GOT3 (cell line): ENCODE measurements around the gene OR6C6.
"Not testable (repeated sequence)": the region's sequence is repeated elsewhere in the genome, so short reads cannot be mapped to it uniquely, and the experiment has no call there.

Experiments used
- DNase-seq: peaks from one replicate; lab custom pipeline; 2025; ENCODE audit warnings: mixed read lengths; lab: John Stamatoyannopoulos, UW

OR6C6 gene

DNA sequence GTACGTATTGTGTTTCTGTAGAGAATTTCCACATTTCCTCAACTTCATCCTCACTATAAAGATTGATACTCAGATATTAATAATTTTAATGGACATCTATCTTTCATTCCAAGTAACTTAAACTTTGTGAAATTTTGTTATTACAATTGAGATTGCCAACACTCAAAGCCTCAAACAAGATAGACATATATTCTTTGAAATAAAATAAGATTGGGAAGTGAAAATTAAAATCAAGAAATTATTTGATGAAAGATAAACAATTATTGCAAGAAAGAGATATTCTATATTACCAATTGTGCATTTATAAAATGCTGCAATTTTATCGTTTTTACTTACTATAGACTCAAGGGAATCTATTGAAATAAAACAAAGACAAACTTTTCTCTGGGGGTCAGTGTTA, at the start of gene OR6C6:
TSS of gene OR6C6 (minus strand) at position 101 of the 400 bp plus-strand sequence. CDS start 1,337 bp downstream, outside the sequence.
- DNase-seq = no peak

DNA sequence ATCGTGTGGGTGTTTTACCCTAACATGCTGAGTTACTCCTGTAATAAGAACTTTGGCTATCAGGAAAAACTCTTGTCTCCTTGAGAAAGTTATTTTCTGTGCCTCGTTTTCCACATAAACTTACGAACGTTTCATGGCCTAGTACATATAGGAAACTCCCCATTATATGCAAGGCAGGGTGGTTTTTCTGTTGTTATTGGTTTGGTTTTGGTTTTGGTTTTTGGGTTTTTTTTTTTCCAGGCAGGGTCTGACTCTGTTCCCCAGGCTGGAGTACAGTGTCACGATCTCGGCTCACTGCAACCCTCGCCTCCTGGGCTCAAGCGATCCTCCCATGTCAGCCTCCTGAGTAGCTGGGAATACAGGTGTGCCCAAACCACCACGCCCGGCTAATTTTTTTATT, 39.6 kb upstream of the OR6C6 start:
- no peak for DNase-seq

DNA sequence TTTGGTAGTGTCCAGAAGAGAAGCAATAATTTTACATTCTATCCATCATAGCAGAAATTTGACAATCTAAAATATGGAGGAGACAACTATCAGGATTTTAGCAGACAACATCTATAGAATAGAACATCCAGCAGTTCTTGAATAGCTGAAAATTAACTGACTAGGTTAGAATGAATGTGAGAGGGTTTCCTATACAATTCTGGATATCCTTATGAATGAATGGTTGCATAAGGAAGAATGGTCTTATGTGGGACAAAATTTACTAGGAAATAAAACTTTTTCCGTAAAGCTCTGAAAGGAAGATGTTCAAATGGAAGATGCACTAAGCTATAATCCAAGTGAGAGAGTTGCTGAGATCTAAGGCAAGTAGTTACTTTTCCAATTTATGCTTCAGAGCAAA, 34.1 kb upstream of the OR6C6 start, which contains the start of gene OR6C3:
TSS of gene OR6C3 (plus strand) at position 301 of the 400 bp plus-strand sequence. CDS start 955 bp downstream, outside the sequence.
- no peak for DNase-seq

DNA sequence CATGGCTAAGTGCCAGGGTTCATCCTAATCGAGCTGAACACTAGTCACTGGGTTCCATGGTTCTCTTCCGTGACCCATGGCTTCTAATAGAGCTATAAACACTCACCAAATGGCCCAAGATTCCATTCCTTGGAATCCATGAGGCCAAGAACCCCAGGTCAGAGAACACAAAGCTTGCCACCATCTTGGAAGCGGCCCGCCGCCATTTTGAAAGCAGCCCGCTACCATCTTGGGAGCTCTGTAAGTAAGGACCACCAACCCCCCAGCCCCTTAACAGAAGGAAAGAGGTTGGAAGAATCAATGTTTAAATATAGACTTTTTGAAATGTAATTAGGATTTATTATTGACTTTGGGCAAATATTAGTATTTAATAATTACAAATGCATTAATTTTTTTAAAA, 29.4 kb upstream of the OR6C6 start:
- not testable (repeated sequence) for DNase-seq

DNA sequence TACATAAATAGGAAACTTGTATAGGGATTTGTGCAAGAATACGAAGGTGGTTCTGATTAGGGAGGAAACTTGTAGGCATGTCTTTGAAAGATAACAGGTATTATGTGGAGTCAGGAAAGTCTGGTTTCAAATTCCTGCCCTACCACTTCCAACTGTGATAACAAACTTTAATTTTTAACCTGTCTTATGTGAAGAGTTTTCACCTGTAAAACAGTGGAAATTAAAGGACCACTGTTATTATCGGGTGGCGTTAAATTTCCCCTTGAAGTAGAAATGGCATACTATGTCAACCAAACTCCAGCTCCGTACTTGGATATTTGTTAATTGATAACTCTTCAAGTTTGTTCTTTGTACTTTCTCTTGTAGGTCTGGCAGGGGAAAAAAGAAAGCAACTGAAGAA, 23.8 kb upstream of the OR6C6 start:
- no peak for DNase-seq

DNA sequence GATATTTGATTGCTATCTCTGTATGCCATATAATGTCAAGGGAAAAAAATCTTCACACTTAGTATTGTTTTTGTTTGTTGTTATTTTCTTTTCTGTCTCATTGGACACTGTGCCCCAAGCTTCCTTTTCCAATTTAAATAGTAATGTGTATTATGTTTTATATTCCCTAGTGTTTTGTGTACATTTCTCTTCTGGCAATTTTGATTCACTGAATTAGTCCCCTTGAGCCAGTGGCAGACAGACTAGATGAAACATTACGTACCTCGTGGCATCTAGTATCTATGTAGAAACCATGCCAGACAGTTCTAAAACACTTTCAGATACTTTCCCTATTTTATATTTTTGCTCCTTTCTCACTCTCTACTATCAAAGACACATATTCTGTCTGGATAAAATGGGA, 17.7 kb upstream of the OR6C6 start, which contains the start of gene OR6C1:
TSS of gene OR6C1 (plus strand) at position 301 of the 400 bp plus-strand sequence. CDS start 6,257 bp downstream, outside the sequence.
- DNase-seq = no peak

DNA sequence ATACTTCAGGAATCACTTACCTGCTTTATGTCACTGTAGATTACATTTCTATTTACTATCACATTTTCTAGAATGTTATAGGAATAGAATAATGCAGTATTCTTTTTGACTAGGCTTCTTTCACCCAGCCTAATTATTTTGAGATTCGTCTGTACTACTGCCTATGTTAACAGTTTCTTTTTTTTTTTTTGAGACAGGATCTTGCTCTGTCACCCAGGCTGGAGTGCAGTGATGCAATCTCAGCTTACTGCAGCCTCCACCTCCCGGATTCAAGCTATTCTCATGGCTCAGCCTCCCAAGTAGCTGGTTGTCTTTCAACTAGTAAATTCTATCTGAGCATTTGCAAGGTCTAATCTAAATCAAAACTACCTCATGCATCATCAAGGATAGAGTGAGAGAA, 6.4 kb downstream of the OR6C6 start:
- no peak for DNase-seq

DNA sequence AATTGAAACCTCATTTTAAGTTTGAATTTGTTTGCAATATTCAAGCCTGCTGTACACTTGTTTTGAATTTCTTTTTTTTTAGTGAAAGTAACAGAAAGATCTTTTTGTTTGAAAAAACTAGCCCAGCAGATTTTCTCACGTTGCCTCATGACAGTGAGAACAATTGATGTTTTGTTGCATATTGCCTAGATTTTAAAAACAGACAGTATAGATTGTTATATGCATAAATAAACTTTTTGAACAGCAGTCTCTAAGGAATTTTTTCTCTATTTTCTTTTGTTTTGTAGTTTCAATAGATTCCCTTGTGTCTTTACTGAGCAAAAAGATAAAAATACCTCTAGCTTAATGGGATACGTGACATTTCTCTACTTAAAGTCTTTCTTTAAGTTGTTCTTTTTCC, 15.4 kb downstream of the OR6C6 start:
- no peak for DNase-seq

DNA sequence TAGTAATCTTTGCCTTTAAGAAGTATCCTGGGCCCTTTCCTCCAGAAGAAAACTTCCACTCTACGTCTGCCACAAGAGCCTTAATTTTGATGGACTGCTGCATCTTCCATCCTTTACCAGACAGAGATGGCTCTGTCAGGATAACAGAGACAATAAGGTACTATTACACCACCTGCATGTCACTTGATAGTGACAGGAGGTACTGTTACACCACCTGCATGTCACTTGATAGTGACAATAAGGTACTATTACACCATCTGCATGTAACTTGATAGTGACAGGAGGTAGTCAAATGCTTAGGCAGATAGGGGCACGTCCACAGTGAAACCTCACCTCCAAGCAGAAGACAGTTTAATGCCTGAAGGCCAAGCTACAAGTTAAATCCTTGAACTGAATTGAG, 38.1 kb downstream of the OR6C6 start:
- no peak for DNase-seq

DNA sequence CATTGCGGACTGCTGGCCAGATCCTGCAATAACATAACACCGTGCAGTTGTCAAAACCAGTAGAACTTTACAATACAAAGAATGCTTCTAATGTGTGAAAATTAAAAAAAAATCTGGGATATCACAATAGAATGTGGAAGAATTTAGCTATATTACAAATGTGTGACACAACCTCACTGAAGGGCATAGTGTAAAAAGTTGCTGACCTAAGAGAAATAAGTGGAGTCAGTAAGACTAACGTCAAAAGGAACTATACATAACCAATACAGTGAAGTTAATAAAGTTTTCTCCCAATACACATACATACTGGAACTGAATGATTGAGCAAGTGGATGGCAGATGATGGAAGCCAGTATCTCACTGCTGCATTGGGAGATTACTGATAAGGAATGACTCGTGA, 39.5 kb downstream of the OR6C6 start:
- DNase-seq = no peak

DNA sequence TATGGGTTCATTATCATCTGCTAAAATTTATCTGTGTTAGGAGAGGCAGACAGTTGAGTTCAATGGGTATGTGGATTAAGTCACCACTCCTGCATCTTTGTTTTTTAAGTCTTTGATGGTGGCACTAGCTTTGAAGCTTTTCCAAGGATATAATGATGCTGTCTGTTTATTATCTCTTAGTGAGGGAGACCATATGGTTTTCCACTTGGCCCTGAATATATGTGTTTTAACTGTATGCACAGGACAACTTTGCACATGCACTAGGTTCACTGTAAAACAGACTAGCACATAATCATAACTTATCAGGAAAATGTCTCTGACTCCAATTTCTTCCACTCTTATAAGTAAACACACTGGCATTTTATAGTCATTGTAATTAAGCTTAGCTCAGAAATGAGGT, 43.1 kb downstream of the OR6C6 start:
- DNase-seq = no peak

DNA sequence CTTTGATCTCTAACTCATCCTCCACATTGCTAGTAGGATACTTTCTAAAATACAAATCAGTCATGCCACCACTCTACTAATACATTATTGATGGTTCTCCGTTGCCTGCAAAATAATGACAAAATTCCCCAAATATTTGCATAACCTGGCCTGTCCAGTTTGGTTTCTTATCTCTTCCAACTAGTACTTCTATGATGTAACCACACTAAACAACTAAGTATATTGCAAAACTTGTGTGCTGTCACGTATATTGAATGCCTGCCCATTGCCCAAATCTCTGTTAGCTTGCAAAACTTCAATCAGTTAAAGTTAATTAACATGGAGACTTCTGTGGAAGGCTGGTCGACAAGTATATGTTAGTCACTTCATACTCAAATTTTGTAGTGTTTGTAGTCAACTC, 45.4 kb downstream of the OR6C6 start:
- no peak for DNase-seq

DNA sequence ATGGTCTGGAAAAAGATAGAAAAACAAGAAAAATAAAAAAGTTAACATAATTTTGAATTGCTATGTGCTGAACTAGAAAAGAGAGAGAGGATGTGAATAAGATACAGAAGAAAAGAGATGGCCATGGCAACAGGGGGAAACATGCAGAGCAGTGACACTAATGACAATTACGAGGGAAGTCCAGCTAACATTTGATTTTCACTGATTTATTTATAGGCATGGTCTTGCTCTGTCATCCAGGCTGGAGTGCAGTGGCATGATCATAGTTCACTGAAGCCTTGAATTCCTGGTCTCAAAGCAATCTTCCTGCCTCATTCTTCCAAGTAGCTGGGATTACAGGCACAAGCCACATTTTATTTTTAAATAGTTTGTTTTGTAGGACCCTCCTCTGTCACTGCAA, 50.2 kb downstream of the OR6C6 start:
- no peak for DNase-seq

DNA sequence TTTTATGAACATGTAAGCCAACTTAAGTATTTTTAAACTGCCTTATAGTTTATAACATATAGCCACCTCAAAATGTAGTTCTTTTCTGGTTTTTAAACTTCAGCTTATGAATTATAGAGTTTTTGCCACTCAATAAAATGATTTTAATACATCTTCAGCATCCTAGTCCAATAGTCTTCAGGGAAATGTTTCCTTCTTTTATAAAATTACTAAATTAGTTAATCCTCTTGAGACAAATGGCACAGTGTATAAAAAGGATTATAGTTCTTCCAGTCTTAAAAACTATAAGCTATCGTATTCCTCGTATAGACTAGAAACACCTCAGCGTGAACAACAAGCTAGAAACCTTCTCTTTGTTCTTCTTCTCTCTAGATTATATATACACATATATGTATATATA, 52.1 kb downstream of the OR6C6 start, which contains the start of gene OR6C74:
TSS of gene OR6C74 (plus strand) at position 301 of the 400 bp plus-strand sequence. CDS start 2,679 bp downstream, outside the sequence.
- no peak for DNase-seq
